GM21529 (cell line): Measurements from ENCODE around the gene GNA12.
"Not testable (repeated sequence)": the region's sequence is repeated elsewhere in the genome, so short reads cannot be mapped to it uniquely, and the experiment has no call there.

Experiments used
- ATAC-seq: cut with Tn5 transposase; IDR thresholded peaks from one replicate; pipeline ENCODE4 v1.9.1; 2021; ENCODE audit not compliant: unreplicated experiment

Gene GNA12

DNA sequence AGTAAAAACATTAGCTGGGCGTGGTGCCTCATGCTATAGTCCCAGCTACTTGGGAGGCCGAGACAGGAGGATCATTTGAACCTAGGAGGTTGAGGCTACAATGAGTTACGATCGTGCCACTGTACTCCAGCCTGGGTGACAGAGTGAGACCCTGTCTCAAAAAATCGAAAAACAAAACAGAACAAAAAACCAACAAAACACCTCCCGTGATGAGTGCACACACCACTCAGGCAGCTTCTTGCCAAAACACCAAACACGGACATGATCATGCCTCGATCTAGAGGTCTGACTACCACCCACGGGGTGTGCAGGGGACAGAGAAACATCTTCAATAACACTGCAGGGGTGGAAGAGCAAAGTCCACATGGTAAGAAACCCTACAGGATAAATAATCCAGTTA is 111.7 kb downstream of the GNA12 start:
- no peak for ATAC-seq

- ATAC-seq, result no peak
These were observed 113.0 kb downstream of the GNA12 start for GRCh38 chr7:2730846-2731770.

- ATAC-seq, result no peak
These were observed 114.0 kb downstream of the GNA12 start for GRCh38 chr7:2729893-2730716.

GRCh38 chr7:2729031-2729892 is 114.8 kb downstream of the GNA12 start:
- ATAC-seq, result no peak

DNA sequence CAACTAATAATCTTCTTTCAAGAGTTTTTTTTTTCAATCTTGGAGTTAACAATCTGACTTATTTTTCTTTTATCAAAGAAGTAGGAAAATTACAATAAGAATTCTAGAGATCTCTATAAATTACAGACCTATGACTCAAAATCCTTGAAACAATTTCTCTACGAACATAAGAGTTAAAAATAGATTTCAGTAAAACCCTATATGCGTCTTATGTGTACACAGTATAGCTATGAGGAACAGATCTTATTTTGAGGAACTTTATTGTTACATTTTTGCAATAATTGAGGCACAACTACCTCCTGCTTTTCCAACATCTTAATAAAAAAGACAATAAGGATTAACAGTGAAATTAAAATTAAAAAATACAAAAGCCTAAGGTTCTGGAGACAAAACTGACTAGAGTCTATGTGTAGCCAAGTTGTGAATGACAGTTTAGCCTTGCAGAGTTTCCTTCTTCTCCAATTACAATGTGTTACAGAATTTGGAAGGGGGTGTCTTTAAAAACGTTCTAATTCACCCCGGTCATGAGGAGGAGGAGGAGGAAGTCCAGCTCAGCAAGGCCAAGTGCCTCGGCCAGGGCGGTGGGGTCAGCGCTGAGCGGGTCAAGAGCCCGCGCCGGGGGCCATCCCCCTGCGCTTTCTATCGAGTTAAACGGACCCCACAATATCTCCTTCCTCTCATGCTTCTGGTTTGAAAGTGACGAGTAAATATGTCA is 115.6 kb downstream of the GNA12 start:
- ATAC-seq, result no peak

- not testable (repeated sequence) for ATAC-seq
These were observed 116.9 kb downstream of the GNA12 start for GRCh38 chr7:2727206-2727605.

GRCh38 chr7:2726316-2727018 is 117.6 kb downstream of the GNA12 start:
- no peak for ATAC-seq

DNA sequence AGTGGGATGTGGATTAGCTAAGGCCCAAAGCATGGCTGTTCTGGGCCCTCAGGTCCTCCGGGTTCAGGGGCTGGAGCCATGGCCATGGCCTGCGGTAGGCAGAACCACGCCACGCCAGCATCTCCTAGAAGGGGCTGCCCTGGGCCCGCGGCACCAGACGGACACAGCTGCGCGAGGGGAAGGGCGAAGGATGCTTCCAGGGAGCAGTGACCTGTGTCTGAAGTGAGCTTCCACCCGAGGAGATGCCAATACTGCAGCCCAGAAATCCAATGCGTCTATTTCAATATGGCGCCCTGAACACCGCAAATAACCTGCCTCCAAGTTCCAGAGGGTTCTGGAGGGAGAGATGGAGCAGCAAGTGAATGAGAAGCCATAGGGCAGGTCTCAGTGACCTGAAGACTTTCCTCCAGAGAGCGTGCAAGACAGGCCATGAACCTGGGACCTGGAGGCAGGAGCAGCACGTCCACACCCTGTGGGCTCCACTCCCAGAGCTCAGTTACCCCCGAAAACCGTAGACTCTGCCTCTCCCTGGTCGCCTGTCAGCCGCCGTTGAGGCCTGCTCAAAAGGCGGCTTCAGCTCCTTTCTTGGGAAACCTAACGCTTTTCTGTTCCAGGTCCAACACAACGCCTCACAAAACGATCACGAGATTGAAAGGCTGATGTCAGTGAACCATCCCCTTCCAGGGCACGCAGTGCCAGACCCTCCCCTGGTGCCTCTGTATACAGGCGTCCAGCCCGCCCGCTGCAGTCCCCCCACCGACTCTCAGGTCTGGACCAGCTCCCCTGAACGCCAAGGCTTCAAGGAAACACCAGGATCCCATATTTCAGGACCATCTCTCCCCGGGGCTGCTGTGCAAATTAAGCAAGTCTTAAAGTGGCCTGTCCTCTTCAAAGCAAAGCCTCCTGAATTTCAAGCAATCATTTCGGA is 118.7 kb downstream of the GNA12 start:
- ATAC-seq, result no peak

GRCh38 chr7:2724453-2725177 is 119.5 kb downstream of the GNA12 start:
- ATAC-seq, result no peak

DNA sequence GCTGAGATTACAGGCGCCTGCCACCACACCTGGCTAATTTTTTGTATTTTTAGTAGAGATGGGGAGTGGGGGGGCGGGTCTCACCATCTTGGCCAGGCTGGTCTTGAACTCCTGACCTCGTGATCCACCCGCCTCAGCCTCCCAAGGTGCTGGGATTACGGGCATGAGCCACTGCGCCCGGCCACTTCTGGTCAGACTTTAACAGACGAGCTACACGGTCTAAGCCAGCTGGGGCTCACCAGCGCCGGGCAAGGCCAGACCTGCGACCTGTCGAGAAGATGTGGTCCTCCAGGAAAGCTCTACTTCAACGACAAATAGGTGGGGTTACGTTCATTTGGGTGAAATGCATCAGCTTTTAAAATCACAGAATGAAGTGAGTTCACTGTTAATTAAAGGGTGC is 120.1 kb downstream of the GNA12 start:
- ATAC-seq, result not testable (repeated sequence)

GRCh38 chr7:2723138-2723850 is 120.8 kb downstream of the GNA12 start:
- ATAC-seq, result no peak

- no peak for ATAC-seq
These were observed 121.5 kb downstream of the GNA12 start for GRCh38 chr7:2722591-2722990.

- no peak for ATAC-seq
These were observed 122.3 kb downstream of the GNA12 start for GRCh38 chr7:2721842-2722241.

DNA sequence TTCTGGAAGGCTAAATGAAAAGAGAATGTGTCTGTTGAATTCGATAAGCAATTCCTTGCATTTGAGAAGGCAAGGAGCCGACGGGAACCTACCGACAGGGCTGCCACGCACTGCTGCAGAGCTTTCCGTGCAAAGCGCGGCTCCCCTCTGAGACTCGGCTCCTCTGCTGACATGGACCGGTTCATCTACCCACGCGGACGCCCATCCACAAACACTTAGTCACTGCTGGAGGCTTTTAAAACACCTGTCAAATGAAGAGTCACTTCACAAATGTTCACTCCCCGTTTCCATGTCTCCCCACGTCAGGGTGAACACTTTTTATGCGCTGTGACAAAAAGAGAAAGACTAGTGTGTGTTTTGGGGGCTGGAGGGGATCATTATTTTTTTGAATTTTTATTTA is 124.1 kb downstream of the GNA12 start:
- no peak for ATAC-seq

- no peak for ATAC-seq
These were observed 125.1 kb downstream of the GNA12 start for GRCh38 chr7:2719007-2719406.

- no peak for ATAC-seq
These were observed 125.7 kb downstream of the GNA12 start for GRCh38 chr7:2718296-2718965.
